GM18502 (cell line): ENCODE data around the gene FAIM2.

Experiments
- ATAC-seq: cut with Tn5 transposase; IDR thresholded peaks from one replicate; pipeline ENCODE4 v1.9.1; 2021; ENCODE audit warnings: mild to moderate bottlenecking; ENCODE audit not compliant: unreplicated experiment, poor library complexity

The FAIM2 gene

GRCh38 chr12:49941556-49942511 lies 38.1 kb upstream of the FAIM2 start:
- no peak for ATAC-seq

DNA sequence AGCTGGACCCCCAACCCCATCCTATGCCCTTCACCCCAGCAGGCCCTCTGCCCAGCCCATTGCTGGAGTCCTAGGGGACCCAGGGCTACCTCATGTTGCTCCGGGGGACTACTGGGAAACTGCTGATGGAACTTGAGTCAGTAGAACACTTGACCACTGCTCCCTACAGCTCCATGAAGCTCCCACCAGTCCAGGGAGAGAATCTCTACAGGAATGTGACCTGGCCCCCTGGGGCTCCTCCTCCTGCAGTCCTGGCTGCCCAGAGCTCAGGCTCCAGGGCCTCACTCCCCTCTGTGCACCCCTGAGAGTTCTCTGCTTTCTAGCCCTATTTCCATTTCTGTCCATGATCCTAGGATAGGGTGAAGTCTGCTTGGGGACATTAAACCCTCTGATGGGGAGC lies 36.0 kb upstream of the FAIM2 start:
- ATAC-seq: no peak

DNA sequence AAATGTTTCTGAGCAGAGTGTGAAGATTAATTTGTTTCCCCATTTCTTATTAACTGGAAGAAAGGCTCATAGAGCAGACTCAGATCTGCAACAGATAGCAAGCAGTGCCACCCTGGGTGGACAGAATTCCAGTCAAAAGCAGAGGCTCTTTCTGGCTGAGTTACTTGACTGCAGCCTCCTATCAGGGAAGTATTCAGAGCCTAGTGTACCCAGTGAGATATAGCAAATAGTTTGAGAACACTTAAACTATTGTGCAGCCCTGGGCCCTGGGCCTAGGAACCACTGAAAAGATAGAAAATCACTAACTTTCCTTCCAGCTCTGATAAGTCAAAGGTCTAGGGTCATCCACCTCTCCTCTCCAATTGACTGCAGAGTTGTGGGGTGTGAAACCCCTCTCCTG lies 35.6 kb upstream of the FAIM2 start:
- ATAC-seq: no peak

DNA sequence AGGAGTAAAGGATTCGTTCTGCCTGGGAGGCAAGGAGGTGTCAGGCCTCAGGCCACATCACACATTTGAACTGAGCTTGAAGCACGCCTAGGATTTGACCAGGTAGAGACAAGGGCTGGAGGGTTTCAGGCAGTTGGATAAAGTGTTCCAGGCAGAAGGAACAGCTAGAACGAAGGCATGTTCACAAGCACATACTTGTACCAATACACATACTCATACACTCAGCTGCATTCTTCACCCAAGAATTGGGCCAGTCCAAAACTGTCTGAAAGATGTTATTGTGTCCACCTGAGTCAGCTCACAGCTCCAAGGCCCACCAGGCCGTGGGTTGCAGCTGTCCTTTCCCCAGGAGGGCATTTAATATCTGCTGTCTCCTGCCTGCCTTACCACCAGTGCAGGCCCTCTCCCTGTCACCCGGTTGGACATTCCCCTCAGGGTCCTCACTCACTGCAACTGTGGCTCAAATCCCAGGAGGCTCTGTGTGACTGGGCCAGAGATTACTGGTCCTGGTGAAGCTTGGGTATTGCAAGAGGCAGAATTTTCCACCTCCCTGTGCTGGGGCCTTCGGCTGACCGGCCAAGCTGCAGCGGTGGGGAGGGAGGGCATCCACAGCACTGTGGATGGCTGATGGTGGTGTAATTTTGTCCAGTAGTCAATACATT lies 34.1 kb upstream of the FAIM2 start:
- ATAC-seq: no peak

GRCh38 chr12:49936925-49937324 lies 33.2 kb upstream of the FAIM2 start:
- ATAC-seq: no peak

- no peak for ATAC-seq
Measured at GRCh38 chr12:49934505-49934904, 30.8 kb upstream of the FAIM2 start.

- ATAC-seq: no peak
Measured at GRCh38 chr12:49933796-49934195, 30.1 kb upstream of the FAIM2 start.

DNA sequence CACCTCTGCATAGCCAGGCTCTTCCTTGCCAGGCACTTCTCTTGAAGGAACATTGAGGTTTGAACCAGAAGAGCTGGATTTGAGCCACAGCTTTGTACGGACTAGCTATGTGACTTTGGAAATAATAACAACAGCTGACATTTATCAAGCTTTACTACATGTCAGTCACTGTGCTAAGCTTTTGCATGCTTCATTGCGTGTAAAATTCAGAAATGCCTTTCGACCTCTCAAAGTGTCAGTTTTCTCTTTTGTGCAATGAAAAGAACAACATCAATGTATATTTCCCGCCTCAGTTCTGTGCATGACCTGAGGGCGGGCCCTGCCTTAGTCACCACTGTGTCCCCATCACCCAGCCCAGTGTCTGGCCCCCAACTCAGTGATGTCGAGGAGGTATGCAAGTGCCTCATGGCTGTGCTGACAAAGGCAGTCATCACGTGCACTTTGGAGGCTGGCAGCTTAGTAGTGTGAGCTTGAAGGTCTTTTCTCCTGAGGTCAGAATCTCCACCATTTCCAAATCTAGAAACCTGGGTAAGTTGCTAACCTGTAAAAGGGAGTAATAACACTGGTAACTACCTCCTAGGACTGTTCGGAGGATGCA lies 28.9 kb upstream of the FAIM2 start:
- no peak for ATAC-seq

DNA sequence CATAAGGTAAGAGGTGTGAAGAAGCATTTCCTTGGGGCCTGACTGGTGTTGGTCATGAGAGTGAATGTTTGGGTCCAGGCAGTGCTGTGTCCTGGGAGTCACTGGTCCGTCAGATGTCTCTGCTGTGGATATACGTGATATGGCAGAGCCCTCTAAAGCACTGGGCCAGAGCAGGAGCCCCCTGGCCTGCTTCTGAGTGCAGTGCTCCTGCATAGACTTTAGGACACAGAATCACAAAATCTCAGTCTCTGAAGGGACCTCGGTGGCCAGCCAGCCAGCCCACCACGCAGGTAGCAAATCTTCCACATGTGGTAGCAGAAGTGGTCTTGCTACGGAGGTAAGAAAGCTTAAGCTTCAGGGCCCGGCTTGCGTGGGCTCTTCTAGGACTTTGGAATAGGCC lies 28.3 kb upstream of the FAIM2 start:
- ATAC-seq: no peak

DNA sequence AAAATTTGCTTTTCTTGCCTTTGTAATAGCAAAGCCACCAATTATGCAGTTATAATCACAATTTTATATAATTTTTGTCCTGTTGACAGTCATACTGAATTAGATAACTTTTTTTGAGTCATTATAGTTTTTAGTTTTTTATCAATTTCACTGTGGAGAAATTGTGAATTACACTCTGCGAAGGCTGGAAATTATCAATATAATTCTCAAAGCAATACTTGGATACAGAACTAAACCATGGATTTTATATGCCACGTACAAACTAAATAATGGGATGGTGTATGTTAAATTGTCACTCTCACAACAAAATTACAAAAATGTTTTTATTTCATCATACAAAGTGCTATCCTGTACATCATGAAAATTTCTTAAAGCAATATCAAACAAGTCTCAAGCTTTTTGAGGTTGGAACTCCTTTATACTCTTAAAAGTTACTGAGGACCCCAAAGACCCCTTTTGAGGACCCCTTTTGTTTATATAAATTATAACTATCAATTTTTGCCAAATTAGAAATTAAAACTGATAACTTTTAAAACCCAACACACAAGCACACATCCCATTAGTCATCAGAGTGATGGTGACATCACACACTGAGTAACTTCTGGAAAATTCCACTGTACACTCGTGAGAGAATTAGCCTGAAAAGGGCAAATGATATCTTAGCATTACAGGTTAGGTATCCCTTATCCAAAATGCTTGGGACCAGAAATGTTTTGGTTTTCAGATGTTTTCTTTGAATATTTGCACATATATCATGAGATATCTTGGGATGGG lies 27.0 kb upstream of the FAIM2 start:
- ATAC-seq: no peak

DNA sequence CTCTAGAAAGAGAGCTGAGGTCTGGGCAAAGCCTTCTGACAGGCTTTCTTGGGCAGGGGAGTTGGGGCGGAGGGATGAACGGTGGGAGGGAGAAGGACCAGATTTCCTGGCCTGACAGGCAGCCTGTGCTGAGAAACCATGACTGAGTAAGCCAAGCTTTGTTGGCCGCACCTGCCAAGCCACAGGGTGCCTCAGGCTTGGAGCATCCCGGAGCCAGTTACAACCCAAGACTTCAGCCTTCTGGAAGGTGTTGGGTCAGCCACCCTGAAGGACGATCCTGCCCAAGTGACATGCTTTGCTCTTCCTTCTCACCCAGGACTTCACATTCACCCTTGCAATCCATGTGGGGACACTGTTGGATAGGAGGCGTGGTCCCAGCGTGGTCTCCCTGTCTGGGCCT lies 25.9 kb upstream of the FAIM2 start:
- ATAC-seq: no peak

- ATAC-seq: no peak
Measured at GRCh38 chr12:49928471-49928870, 24.8 kb upstream of the FAIM2 start.

DNA sequence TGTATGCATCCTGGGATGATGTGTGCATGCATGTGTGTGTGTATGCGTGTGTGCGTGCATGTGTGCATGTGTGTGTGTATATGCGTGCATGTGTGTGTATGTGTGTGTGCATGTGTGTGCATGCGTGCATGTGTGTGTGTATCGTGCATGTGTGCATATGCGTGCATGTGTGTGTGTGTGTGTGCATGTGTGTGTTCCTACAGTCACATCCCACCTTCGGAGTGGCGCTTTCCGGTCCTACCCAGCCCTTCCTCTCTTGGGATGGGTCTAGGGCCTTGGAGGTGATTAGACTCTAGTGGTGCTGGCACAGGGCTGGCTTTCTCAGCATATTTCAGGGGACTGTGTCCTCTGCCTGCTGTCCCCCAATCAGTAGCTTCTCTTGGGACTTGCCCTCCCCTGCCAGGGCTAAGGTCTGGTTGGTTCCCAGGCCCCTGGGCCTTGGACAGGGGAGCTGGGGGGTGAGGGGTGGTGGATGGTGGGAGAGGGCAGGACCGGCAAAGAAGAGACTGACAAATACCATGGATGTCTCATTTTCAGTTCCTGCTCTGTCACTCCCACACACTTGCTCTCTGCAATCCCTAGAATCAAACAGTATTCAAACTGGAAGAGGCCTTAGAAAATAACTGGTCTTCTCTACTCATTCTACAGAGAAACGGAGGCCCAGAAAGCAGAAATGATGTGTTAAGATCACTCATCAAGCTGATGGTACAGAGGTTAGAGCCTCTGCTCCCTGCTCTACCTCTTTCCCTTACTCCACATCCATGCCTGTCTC lies 21.9 kb upstream of the FAIM2 start:
- ATAC-seq: no peak

DNA sequence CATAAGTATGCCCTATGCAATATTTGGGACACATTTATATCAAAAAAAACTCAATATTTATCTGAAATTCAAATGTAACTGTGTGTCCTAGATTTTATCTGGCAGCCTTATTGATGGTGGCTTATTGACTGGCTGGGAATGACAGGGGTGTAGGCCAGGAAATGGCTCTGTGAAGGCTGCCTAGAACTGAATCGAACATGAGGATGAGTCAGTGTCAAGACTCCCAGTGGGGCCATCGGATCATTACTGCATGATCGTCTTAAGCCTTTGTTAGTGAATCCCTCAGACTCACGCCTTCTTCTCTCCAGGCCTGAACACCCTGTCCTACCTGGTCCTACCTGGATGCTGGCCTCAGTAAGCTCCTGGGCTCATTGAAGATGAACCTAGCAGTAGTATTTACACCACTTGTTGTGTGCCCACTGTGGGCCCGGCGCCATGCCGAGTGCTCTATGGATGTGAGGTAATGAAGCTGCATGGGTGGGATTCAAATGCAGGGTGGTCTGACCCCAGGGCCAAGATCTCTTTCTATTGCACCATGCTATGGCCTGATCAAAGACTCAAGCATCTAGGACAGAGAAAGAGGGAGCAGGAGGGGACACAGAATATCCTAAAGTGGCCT lies 21.0 kb upstream of the FAIM2 start:
- no peak for ATAC-seq

- ATAC-seq: no peak
Measured at GRCh38 chr12:49923880-49924556, 20.3 kb upstream of the FAIM2 start.

DNA sequence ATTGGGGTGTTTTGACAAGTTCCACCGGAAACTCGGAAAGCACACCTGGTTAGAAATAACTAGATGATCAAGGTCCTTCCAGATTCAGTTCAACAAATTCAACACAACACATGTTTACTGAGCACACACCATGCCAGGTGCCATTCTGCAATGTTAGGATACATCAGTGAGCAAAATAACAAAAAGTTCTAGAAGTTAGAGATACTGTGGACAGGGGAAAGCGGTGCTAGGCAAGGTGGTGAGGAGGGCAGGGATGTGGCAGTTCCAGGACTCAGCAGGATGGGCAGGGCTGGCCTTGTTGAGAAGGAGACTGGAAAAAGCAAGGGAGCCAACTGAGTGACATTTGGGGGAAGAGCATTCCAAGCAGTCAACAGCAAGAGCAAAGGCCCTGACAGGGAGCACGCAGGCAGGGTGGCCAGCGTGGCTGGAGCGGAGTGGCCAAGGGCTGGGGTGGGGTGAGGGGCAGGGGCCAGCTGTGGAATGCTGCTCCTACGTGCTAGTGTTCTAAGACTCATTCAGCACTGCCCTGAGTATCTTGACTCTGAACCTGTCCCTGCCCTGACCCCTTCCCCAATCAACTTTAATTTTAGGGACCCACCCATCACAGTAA lies 19.4 kb upstream of the FAIM2 start:
- no peak for ATAC-seq

DNA sequence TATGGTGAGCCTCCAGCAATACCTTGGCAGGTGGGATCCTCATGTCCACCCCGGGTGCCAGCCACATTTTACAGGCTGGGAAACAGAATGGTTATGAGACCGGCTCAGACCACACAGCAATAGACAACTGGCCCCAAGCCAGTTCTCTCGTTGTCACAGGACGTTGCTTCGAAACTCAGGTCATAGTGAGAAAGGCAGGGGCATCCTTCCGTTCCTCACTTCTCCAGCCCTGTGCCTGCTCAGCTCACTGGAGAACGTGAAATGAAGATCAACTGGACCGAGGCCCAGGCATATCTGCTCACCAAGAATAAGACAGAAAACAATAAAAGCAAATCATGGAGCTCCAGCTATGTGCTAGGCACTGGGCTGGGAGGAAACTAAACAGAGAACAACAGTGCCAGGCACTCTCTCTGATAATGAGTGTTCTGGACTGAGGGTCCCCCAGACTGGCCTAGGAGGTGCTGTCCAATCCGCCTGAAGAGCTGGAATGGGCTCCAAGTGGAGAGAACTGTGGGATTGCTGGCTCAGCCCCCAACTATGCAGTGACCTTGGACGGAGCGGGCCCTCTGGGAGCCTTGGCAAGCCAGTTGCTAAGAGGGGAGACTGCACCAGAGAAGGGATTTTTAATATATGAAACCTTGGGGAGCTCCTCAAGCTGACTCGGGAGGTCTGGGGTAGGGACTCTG lies 18.8 kb upstream of the FAIM2 start:
- ATAC-seq: no peak

GRCh38 chr12:49921936-49922335 lies 18.2 kb upstream of the FAIM2 start:
- ATAC-seq: no peak
